Nephron (organoid): Measurements from ENCODE around the gene PIK3R1.

Experiments
- H3K27ac Mint-ChIP-seq, 3 experiments: 2 replicates each; pipeline ENCODE4 v1.8.0; 2020; ENCODE audit warnings: mixed read lengths in 3 of 3, mild to moderate bottlenecking in 2 of 3, moderate library complexity in 1 of 3
- H3K27me3 Mint-ChIP-seq: 2 replicates; pipeline ENCODE4 v1.8.0; 2021; ENCODE audit warnings: low read depth, mild to moderate bottlenecking, moderate library complexity, mixed read lengths
- H3K36me3 Mint-ChIP-seq: 2 replicates; pipeline ENCODE4 v1.8.0; 2020; ENCODE audit warnings: low read depth, mixed read lengths
- H3K4me1 Mint-ChIP-seq: 2 replicates; pipeline ENCODE4 v1.8.0; 2020; ENCODE audit warnings: mixed read lengths
- H3K4me3 Mint-ChIP-seq, 3 experiments: 2 replicates each; pipeline ENCODE4 v1.8.0; 2020; ENCODE audit warnings: mild to moderate bottlenecking in 3 of 3, mixed read lengths in 3 of 3, moderate library complexity in 2 of 3
- H3K9me3 Mint-ChIP-seq: 2 replicates; pipeline ENCODE4 v1.8.0; 2020; ENCODE audit warnings: mixed read lengths
- CTCF ChIP-seq, 3 experiments: fragments of 200-600 bp; sonication (generic); IDR thresholded peaks; one replicate each; pipeline ENCODE4 v1.5.0; 2021; ENCODE audit warnings: antibody characterized with exemption in 3 of 3; ENCODE audit not compliant: unreplicated experiment in 3 of 3

Gene PIK3R1

GRCh38 chr5:68348447-68349222 lies 133.1 kb downstream of the PIK3R1 start:
- H3K27me3 Mint-ChIP-seq = no peaks in the 10 kb centered on the region
- H3K9me3 Mint-ChIP-seq = peaks cover 4% of the 10 kb centered on the region
- H3K36me3 Mint-ChIP-seq = no peaks in the 10 kb centered on the region
- TF ChIP-seq CTCF (IDR thresholded peaks at IDR 0.05; ENCODE audit: unreplicated experiment in 3 of 3) = no peak
- H3K4me3 Mint-ChIP-seq = no peak overlapping the region
- H3K4me1 Mint-ChIP-seq = peaks cover 26% of the 10 kb centered on the region
- no peak overlapping the region for H3K27ac Mint-ChIP-seq

GRCh38 chr5:68350176-68350575 lies 134.6 kb downstream of the PIK3R1 start:
- peaks cover 27% of the 10 kb centered on the region for H3K4me1 Mint-ChIP-seq
- TF ChIP-seq CTCF (IDR thresholded peaks at IDR 0.05; ENCODE audit: unreplicated experiment in 3 of 3) = no peak
- H3K4me3 Mint-ChIP-seq = no peak overlapping the region
- peak overlapping the region in 1 of 3 experiments; percentile 55 for H3K27ac Mint-ChIP-seq
- H3K9me3 Mint-ChIP-seq = peaks cover 4% of the 10 kb centered on the region
- no peaks in the 10 kb centered on the region for H3K36me3 Mint-ChIP-seq
- no peaks in the 10 kb centered on the region for H3K27me3 Mint-ChIP-seq
